M059J (cell line): Measurements from ENCODE around the gene CCDC57. TPM values are rescaled to one million over a fixed set of nuclear protein-coding genes. Genes with fewer than 3 reads are reported as not detected.
"Not testable (repeated sequence)": the region's sequence is repeated elsewhere in the genome, so short reads cannot be mapped to it uniquely, and the experiment has no call there.

ENCODE experiments used
- DNase-seq: peaks from one replicate; pipeline ENCODE4 v3.0.0-alpha.2; 2012; ENCODE audit warnings: low read depth
- total RNA-seq: library from RNA; depleted of rRNA; stranded (reverse); fragments of >200 nt; shearing (Covaris generic); gene quantifications from 2 replicates; pipeline ENCODE4 v1.2.3, GENCODE V29; 2014

Gene CCDC57
- total RNA-seq, 1 experiment from 2014 or later, result 3.4 TPM

- no peak for DNase-seq
Measured at GRCh38 chr17:82202981-82203380, 9.7 kb downstream of the CCDC57 start.

GRCh38 chr17:82201498-82201910, 11.1 kb downstream of the CCDC57 start:
- no peak for DNase-seq

DNA sequence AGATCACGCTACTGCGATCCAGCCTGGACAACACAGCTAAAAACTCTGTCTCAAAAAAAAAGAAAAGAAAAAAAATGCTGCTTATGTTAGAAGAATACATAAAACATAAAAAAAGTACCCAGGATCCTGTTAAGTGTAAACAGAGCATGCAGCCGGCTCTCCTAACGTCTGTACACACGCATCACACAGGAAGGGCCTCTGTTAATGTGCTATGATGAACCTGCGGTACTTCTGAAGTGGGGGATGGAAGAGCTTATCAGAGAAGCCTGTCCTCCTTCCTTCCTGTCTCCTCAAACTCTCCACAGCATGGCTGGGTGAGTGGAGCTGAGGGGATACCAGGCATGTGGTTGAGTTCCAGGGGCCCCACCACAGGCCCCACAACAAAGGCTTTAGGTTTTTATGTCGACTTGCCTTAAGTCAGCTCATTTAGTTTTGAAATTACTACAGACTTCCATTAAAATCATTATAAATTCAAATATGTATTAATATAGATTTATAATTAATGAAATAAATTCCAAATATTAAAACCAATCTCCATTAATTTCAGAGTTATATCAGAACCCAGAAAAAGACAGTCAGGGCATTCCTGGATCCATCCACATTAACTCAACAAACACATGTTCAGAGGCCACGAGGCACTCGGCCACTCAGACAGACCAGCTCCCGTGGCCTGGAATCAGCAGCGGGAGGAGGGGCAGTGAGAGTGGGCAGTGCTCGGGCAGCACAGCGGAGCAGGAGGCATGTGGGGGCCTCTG, 11.7 kb downstream of the CCDC57 start:
- no peak for DNase-seq

- no peak for DNase-seq
Measured at GRCh38 chr17:82200135-82200534, 12.5 kb downstream of the CCDC57 start.

DNA sequence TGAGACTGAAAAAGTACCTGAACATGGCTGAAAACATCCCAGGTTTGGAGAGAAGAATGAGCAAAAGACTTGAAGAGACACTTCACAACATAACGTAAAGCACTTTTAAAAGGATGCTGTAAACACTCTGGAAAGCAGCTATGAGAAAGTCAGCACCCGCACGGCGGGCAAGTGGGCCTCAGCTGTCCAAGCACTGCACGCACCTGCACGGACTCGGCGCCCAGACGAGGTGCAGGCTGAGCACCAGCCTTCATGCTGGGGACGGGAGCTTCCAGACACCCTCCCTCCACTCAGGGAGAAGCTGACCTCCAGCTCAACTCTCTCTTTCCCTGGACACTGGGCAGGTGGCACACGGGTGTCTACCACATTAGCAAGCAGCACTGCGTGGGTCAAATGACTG, 13.1 kb downstream of the CCDC57 start:
- no peak for DNase-seq

DNA sequence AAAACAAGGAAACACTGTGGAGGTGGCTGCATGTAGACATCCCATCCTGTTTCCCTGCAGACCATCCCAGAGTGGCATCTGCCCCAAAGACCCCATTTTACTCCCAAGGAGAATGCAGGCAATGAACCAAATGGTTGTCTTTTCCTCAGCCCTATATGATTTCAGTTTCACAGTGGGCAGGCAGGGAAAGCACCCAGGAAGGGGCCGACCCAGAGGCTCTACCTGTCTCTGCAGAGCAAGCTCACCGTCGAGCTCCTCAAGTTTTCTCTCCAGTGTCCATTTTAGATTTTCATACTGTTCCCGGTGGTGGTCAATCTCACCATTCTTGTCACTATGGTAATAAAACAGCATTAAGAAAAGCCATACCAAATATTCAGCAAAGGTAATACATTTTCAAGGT, 14.6 kb downstream of the CCDC57 start:
- DNase-seq, result no peak

- DNase-seq, result no peak
Measured at GRCh38 chr17:82195675-82196672, 16.7 kb downstream of the CCDC57 start.

DNA sequence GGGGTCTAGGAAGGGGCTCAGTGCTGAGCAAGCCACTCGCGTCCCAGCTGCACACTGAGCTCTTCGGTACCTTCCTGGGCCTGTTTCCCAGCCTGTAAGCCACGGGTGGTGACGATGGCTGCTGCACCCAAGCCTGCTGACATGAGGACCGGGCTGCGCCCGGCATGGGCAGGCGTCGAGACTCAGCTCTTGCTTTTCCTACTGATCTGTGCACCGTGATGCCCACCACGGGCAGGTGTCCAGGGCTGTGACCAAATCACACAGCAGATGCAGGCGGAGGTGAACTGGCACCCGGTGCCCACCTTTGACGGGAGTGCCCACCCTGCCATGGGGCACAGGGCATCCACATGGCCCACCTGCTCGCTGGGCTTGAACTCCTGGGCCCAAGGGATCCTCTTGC, 17.9 kb downstream of the CCDC57 start:
- no peak for DNase-seq

DNA sequence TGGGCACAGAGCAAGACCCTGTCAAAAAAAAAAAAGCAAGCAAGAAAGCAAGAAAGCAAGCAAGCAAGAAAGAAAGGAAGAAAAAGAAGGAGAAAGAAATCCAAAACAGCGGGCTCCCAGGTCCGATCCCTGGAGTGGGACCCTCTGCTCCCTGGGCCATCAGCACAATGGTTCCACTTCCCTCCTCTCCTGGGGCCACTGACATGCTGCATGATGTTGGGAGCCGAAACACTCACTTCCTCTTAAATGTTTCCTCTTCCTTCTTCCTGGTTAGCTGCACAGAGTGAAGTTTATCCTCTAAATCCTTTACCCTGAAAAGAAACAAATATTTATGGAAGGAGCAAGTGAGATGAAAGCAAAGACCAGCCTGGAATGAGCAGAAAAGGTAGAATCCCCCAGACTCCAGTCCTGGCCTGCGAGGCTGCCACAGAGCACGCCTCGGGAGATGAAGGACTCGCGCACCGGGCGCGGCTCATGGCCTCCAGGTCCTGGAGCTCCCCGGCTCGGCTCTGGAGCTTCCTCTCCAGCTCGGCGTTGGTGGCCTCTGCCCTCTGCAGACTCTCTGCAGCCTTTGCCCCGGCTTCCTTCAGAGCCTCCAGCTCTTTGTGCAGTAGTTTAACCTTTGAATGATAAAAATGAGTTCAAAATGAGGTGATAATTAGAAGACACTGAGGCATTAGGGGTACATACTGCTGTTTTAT, 19.0 kb downstream of the CCDC57 start:
- no peak for DNase-seq

DNA sequence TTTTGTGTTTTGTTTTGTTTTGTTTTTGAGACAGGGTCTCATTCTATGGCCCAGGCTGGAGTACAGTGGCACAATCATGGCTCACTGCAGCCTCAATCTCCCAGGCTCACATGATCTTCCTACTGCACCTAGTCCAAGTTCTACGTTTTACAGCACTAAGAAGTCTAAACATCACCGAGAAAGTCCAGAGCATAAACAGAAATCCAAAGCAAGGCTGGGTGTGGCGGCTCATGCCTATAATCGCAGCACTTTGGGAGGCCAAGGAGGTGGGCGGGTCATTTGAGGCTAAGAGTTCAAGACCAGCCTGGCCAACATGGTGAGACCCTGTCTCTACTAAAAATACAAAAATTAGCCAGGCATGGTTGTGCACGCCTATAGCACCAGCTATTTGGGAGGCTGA, 19.6 kb downstream of the CCDC57 start:
- not testable (repeated sequence) for DNase-seq

DNA sequence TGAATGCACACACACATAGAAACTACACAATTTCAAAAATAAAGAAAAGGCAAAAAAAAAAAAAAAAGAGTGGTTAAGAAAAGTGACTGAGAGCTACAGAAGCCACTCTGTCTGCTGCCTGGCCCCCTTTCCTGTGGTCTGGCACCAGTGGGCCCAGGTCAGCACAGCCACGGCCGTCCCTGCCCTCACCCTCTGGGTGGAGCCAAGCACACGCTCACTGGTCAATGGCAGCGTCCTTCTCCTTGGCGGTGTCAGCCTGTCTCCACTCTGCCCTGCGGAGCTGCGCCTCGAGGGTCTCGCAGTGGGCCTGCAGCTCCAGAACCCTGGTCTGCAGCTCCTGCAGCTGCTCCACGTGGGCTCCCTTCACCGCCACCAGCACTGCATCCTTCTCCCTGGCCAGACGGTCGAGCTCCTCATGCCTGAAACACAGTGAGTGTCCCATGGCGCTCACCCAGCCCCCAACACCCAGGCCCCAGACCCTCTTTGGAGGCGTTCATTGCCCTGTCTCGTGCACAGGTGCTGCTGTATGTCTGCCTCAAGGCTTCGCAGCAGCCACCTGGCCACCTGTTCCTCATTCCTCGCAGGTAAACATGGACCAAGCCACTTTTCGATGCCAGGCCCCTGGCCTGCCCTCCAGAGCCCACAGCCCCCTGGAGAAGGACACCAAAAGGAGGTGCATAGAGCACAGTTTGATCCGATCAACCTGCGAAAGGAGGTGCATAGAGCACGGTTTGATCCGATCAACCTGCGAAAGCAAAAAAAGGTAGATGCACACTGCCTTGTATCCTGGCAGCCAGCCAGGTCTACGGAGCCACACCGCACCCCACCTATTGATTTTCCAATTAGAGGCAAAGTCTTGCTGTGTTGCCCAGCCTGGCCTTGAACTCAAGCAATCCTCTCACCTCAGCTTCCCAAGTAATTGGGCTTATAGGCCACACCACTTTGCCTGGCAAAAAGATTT, 24.4 kb downstream of the CCDC57 start:
- DNase-seq, result no peak

DNA sequence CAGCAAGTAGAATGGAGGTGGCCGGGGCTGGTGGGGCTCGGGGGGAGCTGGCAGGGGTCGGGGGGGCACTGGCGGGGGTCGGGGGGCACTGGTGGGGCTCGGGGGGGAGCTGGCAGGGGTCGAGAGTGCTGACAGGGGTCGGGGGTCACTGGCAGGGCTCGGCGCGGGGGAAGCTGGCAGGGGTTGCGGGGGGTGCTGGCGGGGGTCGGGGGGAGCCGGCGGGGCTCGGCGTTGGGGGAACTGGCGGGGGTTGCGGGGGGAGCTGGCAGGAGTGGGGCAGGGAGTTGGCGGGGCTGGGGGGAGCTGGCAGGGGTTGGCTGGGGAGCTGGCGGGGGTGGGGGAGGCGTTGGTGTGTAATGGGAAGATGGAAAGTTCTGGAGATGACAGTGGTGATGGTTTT, 25.1 kb downstream of the CCDC57 start:
- no peak for DNase-seq

GRCh38 chr17:82186221-82186620, 26.4 kb downstream of the CCDC57 start:
- DNase-seq, result no peak

GRCh38 chr17:82184761-82185160, 27.9 kb downstream of the CCDC57 start:
- no peak for DNase-seq

GRCh38 chr17:82180776-82181528, 31.7 kb downstream of the CCDC57 start:
- DNase-seq, result no peak

GRCh38 chr17:82179946-82180475, 32.6 kb downstream of the CCDC57 start:
- no peak for DNase-seq

DNA sequence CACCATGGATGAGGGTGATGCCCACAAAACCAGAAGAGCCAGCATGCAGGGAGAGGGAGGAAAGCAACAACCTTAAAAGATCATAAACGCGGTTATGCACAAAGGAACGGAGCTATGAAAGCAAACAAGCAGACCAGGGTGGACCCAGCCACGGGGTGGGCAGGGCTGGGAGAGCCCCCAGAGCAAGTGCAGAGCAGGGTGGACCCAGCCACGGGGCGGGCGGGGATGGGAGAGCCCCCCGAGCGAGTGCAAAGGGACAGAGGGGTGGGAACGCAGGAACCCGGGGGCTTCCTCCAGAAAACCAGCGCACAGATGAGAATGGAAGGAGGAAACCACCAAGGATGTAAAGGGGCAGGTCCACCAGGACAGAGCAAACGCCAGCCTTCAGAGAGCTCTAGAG, 33.2 kb downstream of the CCDC57 start:
- no peak for DNase-seq

- no peak for DNase-seq
Measured at GRCh38 chr17:82178499-82179261, 34.0 kb downstream of the CCDC57 start.
